Myocyte (in vitro differentiated cells): ENCODE data around the gene SOX6. TPM values are rescaled to one million over a fixed set of nuclear protein-coding genes. Genes with fewer than 3 reads are reported as not detected.
"Not testable (repeated sequence)": the region's sequence is repeated elsewhere in the genome, so short reads cannot be mapped to it uniquely, and the experiment has no call there.

Source experiments
- DNase-seq: peaks from one replicate; pipeline ENCODE4 v3.0.0-alpha.2; 2012; ENCODE audit warnings: low read depth
- polyA plus RNA-seq: library from polyadenylated mRNA; unstranded; fragments of >200 nt; gene quantifications from one replicate; pipeline ENCODE4 v1.2.1, GENCODE V29; 2012; ENCODE audit warnings: missing spikeins
- total RNA-seq: library from RNA; depleted of rRNA; stranded (reverse); fragments of >200 nt; gene quantifications from 2 replicates; pipeline ENCODE4 v1.2.3, GENCODE V29; 2014

SOX6 gene
- total RNA-seq, result 0.05 and 1.1 TPM in 2 replicates
- polyA plus RNA-seq, result 0.05 TPM

GRCh38 chr11:16356057-16356760 lies at the start of gene SOX6:
Gene SOX6, minus strand, starts transcription at chr11:16356546. Its CDS starts 15,298 bp downstream, at chr11:16341248.
- DNase-seq, result no peak

DNA sequence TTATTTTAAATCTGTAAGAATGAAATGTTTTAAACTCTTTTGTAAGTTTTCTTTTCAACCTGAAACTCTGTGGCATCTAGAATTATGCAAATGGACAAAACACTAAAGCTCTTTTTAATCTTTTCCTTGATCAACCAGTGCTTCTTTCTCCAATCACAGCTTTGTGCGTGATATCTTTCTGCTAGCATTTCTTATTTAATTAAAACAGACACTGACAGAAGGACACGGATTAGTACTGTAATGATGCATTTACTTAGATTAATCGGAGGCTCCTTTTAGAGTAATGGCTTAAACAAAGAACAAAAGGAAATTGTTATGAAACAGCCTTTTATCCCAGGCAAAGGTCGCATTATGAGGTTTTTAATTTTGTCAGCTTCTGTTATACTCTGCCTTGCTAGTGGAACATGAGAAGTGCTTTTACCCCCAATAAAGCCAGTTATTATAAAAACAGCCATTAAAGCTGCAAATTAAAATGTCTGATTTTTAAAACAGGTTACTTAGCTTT lies 48.5 kb upstream of the SOX6 start:
- no peak for DNase-seq

DNA sequence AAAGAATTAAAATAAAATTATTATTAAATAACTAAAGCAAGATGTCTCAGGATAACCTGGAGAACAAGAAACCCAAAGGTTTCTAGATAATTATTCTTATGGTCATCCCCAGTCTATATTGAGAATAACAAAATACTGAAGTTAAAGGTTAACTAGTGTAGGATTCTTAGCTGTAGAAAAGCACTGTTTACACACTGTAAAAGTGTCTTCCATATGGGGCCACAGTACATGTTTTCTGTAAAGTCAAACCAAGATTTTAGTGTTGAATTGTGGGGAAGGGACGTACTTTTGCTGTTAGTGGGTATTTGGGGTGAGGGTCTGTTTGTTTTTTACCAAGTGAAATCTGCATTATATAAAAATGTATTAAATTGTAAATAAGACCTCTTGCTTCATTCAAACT lies 47.5 kb upstream of the SOX6 start:
- DNase-seq, result no peak

DNA sequence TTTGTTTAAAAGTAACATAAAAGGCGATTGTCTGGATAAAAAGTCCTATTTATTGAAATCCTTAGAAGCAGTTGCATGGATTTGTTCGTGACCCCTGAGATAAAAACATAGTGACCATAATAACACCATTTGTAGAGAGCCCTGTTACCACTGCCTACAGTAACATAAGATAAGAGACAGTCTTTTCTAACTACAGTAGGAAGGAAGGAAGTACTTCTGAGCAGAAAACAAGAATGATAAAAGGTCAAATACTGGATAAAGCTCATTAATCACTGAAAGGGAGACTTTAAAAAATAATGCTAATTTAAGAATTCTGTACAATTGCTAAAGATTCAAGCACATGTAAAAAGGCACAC lies 47.1 kb upstream of the SOX6 start:
- no peak for DNase-seq

DNA sequence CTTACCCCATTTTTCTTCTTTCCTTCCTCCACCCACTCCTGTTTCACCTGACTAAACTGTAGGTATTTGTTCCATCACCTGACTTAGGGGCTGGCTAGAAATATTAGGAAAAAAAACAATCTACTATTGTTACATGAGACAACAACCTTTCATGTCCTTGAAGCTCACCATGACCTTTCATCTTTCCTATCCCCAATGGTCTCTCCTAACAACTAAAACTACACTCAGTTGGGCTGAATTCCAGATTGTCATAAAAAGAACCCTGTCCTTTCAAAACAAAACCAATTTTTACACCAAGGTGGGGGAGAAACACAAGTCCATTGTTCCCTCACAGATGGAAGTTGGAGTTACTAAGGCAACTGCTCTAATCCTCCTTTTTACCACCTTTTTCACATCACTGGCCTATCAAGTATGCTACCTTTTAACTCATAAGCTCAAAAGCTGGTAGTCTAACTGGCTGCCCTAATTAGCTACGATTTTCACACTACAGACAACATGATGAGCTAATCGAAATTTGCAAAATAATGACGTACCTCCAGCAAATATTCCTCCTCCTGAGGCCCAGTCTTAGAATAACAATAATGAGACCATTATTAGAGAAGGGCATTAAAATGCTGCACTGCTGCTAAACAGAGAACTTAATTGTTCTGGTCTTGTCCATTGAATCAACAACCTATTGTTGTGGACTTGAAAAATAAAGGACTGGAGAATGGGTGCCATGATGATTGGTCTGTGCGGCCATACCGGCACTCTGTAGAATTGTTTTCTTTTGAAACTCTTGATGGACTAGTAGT lies 46.5 kb upstream of the SOX6 start:
- no peak for DNase-seq

- no peak for DNase-seq
These were observed 41.0 kb upstream of the SOX6 start for GRCh38 chr11:16397390-16397789.

DNA sequence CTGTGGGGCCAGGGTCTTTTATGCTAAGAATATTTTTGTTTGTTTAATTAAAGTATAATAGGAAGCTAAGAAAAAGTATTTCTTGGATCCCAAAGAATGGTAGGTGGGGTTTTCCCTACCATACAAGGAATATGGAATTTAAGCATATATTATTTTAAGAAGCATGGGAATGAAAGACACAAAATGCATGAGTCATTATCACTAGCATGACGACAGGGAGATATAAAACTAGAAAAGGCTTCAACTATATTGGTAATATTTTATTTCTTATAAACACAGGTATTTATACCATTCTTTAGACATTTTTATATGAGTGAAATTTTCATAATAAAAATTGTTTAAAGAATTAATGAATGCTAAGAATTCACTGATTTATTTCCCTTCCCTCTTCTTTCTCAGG lies 39.3 kb upstream of the SOX6 start:
- no peak for DNase-seq

DNA sequence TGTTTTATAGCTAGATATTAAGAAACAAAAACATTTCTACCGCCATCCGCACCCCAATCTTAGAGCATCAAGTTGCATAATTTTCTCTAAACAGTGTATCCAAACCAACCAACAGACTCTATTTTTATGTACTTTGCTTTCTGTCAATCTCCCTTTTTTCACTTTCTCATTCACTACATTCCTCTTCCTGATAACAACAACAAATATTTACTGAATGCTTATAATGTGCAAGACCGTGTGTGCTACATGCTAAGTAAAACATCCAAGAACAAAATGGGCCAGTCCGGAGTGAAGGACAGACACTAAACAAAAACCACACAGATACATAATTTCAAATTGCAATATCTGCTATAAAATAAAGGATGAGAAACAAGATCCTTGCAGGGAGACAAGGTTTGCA lies 38.6 kb upstream of the SOX6 start:
- DNase-seq, result no peak

GRCh38 chr11:16393340-16393739 lies 37.0 kb upstream of the SOX6 start:
- DNase-seq, result no peak

- DNase-seq, result no peak
These were observed 36.3 kb upstream of the SOX6 start for GRCh38 chr11:16392616-16393015.

DNA sequence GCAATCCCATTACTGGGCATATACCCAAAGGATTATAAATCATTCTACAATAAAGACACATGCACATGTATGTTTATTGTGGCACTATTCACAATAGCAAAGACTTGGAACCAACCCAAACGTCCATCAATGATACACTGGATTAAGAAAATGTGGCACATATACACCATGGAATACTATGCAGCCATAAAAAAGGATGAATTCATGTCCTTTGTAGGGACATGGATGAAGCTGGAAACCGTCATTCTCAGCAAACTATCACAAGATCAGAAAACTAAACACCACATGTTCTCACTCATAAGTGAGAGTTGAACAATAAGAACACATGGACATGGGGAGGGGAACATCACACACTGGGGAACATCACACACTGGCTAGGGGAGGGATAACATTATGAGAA lies 34.5 kb upstream of the SOX6 start:
- DNase-seq, result not testable (repeated sequence)

DNA sequence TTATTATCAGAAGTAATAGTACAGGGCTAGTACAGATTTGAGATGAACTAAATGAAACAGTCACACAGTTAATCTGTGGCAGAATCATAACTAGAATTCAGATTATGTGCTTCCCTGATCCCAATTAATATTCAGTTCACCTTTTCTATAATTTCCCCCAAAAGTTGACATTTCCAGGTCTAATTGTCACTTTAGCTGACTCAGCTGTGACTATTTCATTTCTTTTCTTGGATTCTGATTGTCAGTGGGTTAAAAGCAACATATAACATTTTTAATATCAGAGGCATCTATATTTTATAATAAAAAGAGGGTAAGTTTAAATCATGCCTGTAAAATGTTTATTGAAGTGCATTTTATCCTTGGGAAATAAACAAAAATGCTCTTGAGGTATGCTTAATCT lies 28.8 kb upstream of the SOX6 start:
- DNase-seq, result no peak

- DNase-seq, result no peak
These were observed 26.5 kb upstream of the SOX6 start for GRCh38 chr11:16382638-16383380.

DNA sequence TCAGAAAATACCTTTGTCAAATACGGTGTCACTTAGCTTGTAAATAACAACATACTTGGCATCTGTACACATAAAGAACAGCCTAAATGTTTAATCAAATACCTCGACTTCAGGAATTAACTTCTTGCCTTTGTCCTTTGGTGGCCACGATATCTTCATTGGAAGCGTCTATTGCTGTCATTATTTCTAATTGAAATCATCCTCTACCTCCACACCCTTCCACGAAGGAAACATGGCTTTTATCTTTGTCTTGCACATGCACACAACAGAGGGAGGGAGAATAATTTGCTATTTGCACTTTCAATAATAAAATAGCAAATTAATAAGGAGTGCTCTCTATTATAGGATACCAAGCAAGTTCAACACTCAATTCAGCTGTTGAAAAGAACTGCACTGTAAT lies 25.8 kb upstream of the SOX6 start:
- no peak for DNase-seq

GRCh38 chr11:16380941-16381568 lies 24.7 kb upstream of the SOX6 start:
- DNase-seq, result no peak

DNA sequence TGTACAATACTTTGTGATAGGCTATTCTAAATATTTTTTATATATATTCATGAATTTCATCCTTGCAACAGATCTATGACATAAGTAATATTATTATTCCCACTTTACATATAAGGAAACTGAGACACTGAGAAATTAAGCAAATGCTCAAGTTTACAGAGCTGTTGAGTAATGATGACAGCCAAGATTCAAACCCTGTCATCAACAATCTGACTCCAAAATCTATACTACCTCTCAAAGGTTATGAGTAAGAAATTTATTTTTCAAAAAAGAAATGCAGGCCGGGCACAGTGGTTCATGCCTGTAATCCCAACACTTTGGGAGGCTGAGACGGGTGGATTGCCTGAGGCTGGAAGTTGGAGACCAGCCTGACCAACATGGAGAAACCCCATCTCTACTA lies 22.6 kb upstream of the SOX6 start:
- DNase-seq, result no peak

DNA sequence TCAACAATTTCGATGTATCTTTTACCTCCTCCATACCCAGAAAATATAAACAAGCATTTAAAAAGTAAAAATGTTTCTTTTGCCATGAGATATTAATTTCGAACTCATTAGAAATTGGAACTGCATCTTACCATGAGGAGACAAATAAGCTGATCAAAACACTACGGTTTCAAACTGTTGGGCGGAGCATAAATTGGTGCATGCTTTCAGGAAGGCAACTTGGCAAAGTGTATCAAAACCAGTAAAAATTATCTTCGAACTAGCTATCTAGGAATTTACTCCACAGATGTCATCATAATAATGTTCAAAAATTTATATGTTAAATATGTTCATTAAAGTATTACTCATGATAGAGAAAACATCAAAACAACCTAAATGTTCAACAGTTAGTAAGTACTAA lies 21.4 kb upstream of the SOX6 start:
- no peak for DNase-seq

DNA sequence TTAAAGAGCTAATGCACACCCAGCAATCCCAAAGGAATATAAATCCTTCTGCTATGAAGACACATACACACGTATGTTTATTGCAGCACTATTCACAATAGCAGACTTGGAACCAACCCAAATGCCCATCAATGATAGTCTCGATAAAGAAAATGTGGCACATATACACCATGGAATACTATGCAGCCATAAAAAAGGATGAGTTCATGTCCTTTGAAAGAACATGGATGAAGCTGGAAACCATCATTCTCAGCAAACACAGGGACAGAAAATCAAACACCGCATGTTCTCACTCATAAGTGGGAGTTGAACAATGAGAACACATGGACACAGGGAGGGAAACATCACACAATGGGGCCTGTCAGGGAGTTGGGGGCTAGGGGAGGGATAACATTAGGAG lies 19.3 kb upstream of the SOX6 start:
- DNase-seq, result not testable (repeated sequence)

- no peak for DNase-seq
These were observed 17.4 kb upstream of the SOX6 start for GRCh38 chr11:16373768-16374167.

DNA sequence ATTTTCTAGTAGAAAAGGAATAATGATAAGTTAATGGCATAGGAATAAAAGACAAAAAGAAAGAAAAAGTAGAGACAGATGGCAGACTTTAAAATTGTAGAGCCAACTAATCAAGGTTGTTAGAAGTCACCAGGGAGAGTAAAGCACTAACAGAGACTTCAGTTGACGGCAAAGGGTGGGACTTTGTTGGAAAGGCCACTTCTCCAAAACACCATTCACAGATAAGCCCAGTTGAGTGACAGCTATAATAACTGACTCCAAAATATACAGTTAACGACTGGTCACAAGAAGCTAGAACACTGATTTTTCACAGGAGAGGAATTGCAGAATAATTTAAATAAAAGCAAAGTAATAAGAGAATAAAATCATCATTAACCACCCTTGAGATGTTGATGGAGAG lies 16.0 kb upstream of the SOX6 start:
- DNase-seq, result no peak

DNA sequence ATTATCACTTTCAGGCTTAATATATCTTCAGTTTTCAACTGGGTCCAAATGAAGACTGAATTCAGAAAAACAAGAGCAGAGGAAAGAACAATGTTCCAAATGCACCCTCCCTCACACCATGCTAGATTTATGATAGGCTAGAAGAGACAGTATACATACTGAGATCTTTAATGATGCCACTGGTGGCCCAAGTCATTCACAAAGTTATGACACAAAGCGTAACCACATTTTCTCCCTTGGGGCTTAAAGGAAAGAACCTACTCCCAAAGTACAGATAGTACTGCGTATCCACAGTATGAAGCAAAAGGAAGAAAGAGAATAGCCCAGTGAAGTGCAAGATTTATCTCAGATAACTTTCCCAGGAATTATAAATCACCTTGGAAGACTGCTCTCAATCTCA lies 10.9 kb upstream of the SOX6 start:
- no peak for DNase-seq
